Measurements from ENCODE around the gene ERBB4. TPM values are rescaled to one million over a fixed set of nuclear protein-coding genes. Genes with fewer than 3 reads are reported as not detected.

Gene ERBB4
- total RNA-seq, 2 experiments from 2014 or later: not detected

DNA sequence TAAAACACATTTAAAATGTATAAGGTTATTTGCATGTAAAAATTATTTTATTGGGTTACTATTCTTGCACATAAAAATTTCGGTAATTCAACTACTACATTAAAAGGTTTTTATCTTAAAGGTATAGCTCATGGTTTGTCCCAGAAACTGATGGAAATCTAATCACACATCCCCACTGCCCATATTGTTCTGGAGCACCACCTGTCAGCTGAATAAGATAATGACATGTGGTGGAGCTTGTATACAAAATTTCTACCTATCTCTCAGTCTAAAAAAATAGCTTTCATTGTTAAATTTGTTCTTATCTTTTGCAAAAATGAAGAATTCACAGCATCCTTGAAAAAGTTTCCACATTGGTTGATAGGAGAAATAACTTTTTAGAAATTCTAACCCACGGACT lies 18.3 kb downstream of the ERBB4 start:
- CTCF ChIA-PET (ENCODE audit: unreplicated experiment): no interaction called here
- Histone ChIP-seq H3K4me3 (ENCODE audit: low read depth, low read length, poor library complexity, severe bottlenecking) (no peak overlapping the region), H3K36me3 (ENCODE audit: insufficient read depth, low read length) (no peaks in the 10 kb centered on the region), H3K79me2 (ENCODE audit: insufficient read depth, low read depth, low read length) (no peaks in the 10 kb centered on the region), H3K9me3 (ENCODE audit: low read length) (no peaks in the 10 kb centered on the region), H3K27ac (ENCODE audit: low read depth, low read length, poor library complexity, severe bottlenecking) (no peak overlapping the region), H4K20me1 (ENCODE audit: insufficient read depth, low read length) (no peaks in the 10 kb centered on the region), H3K9me2 (ENCODE audit: insufficient read depth, low read length) (no peaks in the 10 kb centered on the region), H3K4me2 (ENCODE audit: low read length) (no peak overlapping the region), H3K4me1 (ENCODE audit: insufficient read depth, low read length, poor library complexity, severe bottlenecking) (no peaks in the 10 kb centered on the region), H2AFZ (ENCODE audit: low read length) (no peak overlapping the region)
- POLR2A ChIA-PET: interaction anchor here (1.0 kb wide), 1 partner anchor 9 kb away, joined by 3 read pairs; no protein-coding TSS in a partner anchor
- TF ChIP-seq EZH2phosphoT487 (IDR thresholded peaks at IDR 0.05; ENCODE audit: borderline replicate concordance, low read depth, low read length): no peak
- TF ChIP-seq, protein P1, sequence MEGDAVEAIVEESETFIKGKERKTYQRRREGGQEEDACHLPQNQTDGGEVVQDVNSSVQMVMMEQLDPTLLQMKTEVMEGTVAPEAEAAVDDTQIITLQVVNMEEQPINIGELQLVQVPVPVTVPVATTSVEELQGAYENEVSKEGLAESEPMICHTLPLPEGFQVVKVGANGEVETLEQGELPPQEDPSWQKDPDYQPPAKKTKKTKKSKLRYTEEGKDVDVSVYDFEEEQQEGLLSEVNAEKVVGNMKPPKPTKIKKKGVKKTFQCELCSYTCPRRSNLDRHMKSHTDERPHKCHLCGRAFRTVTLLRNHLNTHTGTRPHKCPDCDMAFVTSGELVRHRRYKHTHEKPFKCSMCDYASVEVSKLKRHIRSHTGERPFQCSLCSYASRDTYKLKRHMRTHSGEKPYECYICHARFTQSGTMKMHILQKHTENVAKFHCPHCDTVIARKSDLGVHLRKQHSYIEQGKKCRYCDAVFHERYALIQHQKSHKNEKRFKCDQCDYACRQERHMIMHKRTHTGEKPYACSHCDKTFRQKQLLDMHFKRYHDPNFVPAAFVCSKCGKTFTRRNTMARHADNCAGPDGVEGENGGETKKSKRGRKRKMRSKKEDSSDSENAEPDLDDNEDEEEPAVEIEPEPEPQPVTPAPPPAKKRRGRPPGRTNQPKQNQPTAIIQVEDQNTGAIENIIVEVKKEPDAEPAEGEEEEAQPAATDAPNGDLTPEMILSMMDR (conservative IDR thresholded peaks at IDR 0.05; ENCODE audit: low read length): peak; percentile 53
- no peak for DNase-seq (ENCODE audit: low spot score)
- no TSS peak for BruUV-seq (replicated peaks)
- intact Hi-C loops (cut with micrococcal nuclease; ENCODE audit: unreplicated experiment): no loop called here

- intact Hi-C loops (cut with micrococcal nuclease; ENCODE audit: unreplicated experiment): no loop called here
- no peaks in the 10 kb centered on the region for H3K36me3 ChIP-seq (ENCODE audit: insufficient read depth, low read length)
- no peak for TF ChIP-seq EZH2phosphoT487 (IDR thresholded peaks at IDR 0.05; ENCODE audit: borderline replicate concordance, low read depth, low read length)
- TF ChIP-seq, protein P1 (conservative IDR thresholded peaks at IDR 0.05; ENCODE audit: low read length): no peak
Observed at GRCh38 chr2:212517693-212518092, 20.9 kb downstream of the ERBB4 start.

DNA sequence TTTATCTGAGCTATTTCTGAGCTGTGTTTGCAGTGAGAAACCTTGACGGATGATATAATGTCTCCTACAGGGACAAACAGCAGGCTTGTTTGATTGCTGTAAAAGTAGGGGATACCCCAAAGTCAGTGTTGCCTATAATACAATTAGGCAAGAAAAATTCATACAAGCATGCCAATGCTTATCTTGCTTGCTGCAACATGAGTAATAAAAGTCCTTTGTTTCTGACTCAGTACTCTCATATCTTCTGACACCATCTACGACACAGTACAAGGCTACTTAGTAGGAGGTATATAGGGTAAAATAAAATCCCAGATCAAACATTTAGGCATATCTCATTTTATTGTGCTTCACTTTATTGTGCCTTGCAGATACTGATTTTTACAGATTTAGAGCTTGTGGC lies 33.0 kb downstream of the ERBB4 start:
- POLR2A ChIA-PET: interaction anchor here (0.7 to 1.6 kb wide), 2 partner anchors 11 to 49 kb away, joined by 3 read pairs; no protein-coding TSS in a partner anchor
- CTCF ChIA-PET (ENCODE audit: unreplicated experiment): no interaction called here
- Histone ChIP-seq H3K4me1 (ENCODE audit: insufficient read depth, low read length, poor library complexity, severe bottlenecking) (no peaks in the 10 kb centered on the region), H2AFZ (ENCODE audit: low read length) (no peak overlapping the region), H3K4me2 (ENCODE audit: low read length) (no peak overlapping the region), H3K4me3 (ENCODE audit: low read depth, low read length, poor library complexity, severe bottlenecking) (no peak overlapping the region), H3K9me2 (ENCODE audit: insufficient read depth, low read length) (no peaks in the 10 kb centered on the region), H3K79me2 (ENCODE audit: insufficient read depth, low read depth, low read length) (no peaks in the 10 kb centered on the region), H3K27ac (ENCODE audit: low read depth, low read length, poor library complexity, severe bottlenecking) (no peak overlapping the region), H4K20me1 (ENCODE audit: insufficient read depth, low read length) (no peaks in the 10 kb centered on the region), H3K36me3 (ENCODE audit: insufficient read depth, low read length) (no peaks in the 10 kb centered on the region), H3K9me3 (ENCODE audit: low read length) (no peaks in the 10 kb centered on the region)
- no peak for DNase-seq (ENCODE audit: low spot score)
- intact Hi-C loops (cut with micrococcal nuclease; ENCODE audit: unreplicated experiment): no loop called here
- no peak for TF ChIP-seq EZH2phosphoT487 (IDR thresholded peaks at IDR 0.05; ENCODE audit: borderline replicate concordance, low read depth, low read length)
- TF ChIP-seq, protein P1 (conservative IDR thresholded peaks at IDR 0.05; ENCODE audit: low read length): no peak
- BruUV-seq (replicated peaks): no TSS peak

More at GRCh38 chr2:212517693-212518092, 20.9 kb downstream of the ERBB4 start:
- H3K9me3 ChIP-seq (ENCODE audit: low read length): no peaks in the 10 kb centered on the region
- no peak overlapping the region for H3K4me2 ChIP-seq (ENCODE audit: low read length)
- ChIA-PET CTCF (ENCODE audit: unreplicated experiment) (no interaction called here), POLR2A (no interaction called here)
- no peaks in the 10 kb centered on the region for H3K4me1 ChIP-seq (ENCODE audit: insufficient read depth, low read length, poor library complexity, severe bottlenecking)
- no peaks in the 10 kb centered on the region for H3K79me2 ChIP-seq (ENCODE audit: insufficient read depth, low read depth, low read length)
- no peak for DNase-seq (ENCODE audit: low spot score)
- no peaks in the 10 kb centered on the region for H3K9me2 ChIP-seq (ENCODE audit: insufficient read depth, low read length)
- H3K27ac ChIP-seq (ENCODE audit: low read depth, low read length, poor library complexity, severe bottlenecking): no peak overlapping the region
- BruUV-seq (replicated peaks): no TSS peak
- H4K20me1 ChIP-seq (ENCODE audit: insufficient read depth, low read length): no peaks in the 10 kb centered on the region
- no peak overlapping the region for H3K4me3 ChIP-seq (ENCODE audit: low read depth, low read length, poor library complexity, severe bottlenecking)
- H2AFZ ChIP-seq (ENCODE audit: low read length): no peak overlapping the region
